ENCODE data around the gene FKBP15.
"Not testable (repeated sequence)": the region's sequence is repeated elsewhere in the genome, so short reads cannot be mapped to it uniquely, and the experiment has no call there.

DNA sequence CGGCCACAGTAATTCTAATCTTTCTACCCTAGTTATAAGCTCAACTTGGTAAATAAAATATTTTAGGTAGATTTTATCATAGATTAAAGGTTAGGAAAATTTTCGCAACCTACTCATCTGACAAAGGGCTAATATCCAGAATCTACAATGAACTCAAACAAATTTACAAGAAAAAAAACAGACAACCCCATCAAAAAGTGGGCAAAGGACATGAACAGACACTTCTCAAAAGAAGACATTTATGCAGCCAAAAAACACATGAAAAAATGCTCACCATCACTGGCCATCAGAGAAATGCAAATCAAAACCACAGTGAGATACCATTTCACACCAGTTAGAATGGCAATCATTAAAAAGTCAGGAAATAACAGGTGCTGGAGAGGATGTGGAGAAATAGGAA, 28.6 kb upstream of the FKBP15 start:
- not testable (repeated sequence) for TF ChIP-seq EZH2 (IDR thresholded peaks at IDR 0.05); POLR2AphosphoS5 (IDR thresholded peaks at IDR 0.05; ENCODE audit: borderline replicate concordance, low read depth, low read length)
